ENCODE measurements around the gene COL4A4.

- TF ChIP-seq CTCF (IDR thresholded peaks at IDR 0.05) (no peak), POLR2A (IDR thresholded peaks at IDR 0.05) (no peak)
These were observed 17.5 kb downstream of the COL4A4 start for GRCh38 chr2:227146456-227146855.

All from Peyer's patch (tissue), 4 donors.